Stimulated activated CD4-positive, alpha-beta T cell treated with anti-CD3 and anti-CD28 coated beads, Interleukin-2, amount 100 ng/mL, for 4 hours (primary cell): ENCODE results near the gene GRAMD4.

ENCODE experiments used
- DNase-seq: peaks from one replicate; pipeline ENCODE4 v3.0.0-alpha.2; 2020; ENCODE audit warnings: low read depth

The GRAMD4 gene

DNA sequence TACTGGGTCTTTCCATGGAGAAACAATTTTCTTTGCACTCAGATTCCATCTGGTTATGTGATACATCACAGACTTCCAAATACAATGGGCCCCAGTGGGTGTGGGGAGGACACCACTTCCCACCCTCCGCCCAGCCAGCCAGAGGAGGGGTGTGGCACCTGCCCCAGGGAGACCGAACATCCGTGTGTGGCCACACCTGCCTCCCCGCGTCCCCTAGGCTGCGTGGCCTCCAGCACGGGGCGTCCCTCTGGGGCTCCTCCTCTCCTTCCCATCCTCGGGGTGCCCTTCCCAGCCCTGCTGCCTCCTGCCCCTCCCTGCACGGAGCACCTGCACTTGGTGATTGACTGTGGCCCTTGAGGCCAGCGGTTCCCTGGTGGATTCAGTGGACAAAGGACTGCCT lies 68.8 kb downstream of the GRAMD4 start:
- no peak for DNase-seq

DNA sequence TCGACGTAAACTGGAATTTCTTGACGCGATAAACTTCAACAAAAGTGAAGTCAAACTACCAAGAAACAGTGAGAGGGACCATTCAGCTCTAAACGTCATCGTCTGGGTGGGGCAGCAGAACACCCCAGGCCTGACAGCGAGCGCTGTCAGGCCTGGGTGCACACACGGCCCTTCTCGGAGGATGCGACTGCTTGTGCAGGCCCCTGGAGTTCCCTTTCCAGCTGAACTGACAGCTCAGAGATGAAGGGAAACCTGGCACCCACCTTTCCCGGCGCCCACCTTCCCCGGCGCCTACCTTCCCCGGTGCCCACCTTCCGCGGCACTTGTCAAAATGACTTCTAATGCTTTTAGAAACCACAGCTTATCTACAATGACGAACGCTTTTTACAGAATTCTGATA lies 70.0 kb downstream of the GRAMD4 start:
- no peak for DNase-seq

- DNase-seq, result no peak
These were observed 71.4 kb downstream of the GRAMD4 start for GRCh38 chr22:46691571-46691970.

DNA sequence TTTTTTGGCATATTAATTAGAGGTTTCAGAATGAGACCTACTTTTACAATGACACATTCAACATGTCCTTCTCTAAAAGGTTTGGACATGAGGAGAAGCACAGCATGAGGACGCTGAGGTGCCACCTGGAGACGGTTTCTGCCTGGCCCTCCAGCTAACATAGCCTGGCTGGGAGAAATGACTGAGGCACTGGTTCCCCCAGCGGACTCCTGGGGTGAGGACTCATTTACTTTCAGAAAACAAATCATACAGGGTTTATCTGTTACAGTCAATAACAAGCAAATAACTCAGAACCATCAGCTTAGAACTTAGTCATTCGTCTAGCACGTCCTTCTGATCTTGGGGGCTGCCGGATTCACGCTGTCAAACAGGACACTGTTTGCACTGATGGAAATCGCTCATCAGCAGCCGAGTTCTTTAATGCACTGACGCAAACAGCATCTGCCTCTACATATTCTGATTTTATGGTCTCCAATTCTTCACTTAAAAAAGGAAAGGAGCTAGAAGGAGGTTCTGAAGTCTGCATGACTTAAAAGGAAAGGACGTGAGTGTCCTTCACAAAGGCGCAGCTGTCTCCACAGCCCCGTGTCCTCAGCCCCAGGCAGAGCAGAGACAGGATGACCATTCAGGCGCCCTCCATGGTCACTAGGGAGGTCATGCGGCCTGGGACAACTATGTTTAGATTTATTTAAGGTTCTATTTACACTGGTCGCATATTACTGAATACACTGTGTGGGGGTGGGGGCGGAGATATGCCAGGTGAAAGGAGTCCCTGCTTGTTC lies 73.6 kb downstream of the GRAMD4 start:
- DNase-seq, result no peak

DNA sequence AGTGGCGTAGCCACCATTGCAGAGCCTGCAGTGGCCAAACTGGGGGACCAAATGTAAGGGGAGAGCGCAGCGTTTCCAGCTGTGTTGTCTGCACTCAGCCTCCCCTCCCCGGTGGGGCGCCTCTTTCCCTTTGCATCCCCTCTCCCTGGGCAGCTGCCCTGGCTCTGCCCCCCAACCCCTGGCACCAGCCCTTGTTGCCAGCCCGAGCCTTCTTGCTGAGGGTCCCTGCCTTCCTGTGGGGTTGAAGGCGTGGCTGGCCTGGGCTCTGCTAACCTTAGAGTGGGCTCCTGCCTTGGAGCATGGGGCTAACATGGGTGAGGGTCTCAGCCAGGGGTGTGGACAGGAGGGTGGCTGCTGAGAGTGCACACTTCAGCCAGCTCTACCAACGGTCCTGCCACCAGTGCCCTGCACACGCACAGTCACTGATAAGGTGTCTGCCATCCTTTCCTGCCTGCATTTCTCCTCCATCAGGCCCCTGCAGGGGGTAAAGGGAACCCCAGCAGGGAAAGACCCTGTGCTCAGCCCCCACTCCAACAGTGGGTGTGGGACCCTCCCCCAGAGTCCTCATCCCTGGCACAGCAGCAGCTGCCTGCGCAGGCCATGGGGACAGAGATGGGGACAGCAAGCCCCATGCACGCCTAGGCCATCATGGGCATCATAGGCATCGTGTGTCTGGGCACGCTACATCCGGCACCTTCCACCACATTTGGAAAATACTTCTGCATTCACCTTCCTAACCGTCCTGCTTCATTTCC lies 74.4 kb downstream of the GRAMD4 start:
- DNase-seq, result no peak

DNA sequence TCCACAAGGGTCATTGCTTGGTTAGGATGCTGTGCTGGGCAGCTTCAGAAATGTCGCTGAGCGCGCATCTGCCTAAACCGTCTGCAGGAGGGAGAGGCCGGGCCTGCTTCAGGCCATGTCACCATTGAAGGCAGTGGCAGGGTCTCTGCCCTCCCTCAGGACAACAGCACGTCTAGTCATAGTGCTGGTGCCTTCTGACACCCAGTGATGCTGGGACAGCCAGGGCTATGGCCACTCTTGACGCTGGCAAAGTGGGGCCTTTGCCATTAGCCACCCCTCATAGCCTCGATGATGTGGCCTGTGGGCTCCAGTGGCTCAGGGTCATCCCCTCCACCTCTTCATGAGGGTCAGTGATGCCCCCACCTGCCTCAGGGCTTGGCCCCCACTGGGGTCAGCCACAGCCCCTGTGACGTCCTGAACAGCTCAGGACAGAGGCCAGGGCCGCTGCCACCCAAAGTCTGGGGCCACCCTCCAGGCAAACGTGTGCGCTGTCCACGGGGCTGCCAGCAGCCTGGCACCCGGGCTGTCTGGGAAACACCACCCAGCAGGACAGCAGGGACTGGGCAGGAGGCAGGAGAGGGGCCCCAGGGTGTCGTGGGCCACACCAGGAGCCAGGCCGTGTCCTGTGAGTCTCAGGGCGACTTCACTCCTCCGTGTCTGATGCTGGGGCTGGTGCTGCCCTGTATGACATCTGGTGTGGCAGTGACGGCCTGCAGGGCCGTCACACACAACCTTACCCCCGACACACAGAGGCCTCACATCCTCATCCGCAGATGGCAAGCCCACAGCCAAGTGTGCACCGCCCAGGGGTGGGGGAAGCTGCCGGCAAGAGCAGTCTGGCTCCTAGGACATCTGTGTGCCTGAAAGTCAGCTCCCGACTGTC lies 75.4 kb downstream of the GRAMD4 start:
- no peak for DNase-seq

GRCh38 chr22:46696229-46696518 lies 76.0 kb downstream of the GRAMD4 start:
- DNase-seq, result no peak

GRCh38 chr22:46696614-46697013 lies 76.4 kb downstream of the GRAMD4 start:
- no peak for DNase-seq

GRCh38 chr22:46697811-46698515 lies 77.8 kb downstream of the GRAMD4 start:
- no peak for DNase-seq

GRCh38 chr22:46699091-46699490 lies 78.9 kb downstream of the GRAMD4 start:
- DNase-seq, result no peak

DNA sequence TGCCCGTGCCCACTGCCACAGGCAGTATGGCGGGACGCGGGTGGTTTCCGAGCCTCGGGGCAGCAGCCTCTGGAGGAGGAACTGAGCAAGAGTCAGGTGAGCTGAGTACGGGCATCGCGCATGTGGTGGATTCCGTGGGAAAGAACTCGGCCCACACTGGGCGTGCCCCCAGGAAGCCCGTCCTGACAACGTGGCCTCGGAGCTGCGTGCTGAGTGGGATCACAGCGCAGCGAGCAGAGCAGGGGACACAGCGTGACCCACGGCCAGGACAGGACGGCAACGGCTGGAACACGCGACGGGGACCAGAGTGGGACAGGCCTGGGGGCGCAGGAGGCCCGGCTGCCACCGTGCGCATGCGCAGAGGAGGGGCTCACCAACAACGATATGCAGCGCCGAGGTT lies 81.1 kb downstream of the GRAMD4 start:
- DNase-seq, result no peak

- no peak for DNase-seq
These were observed 83.2 kb downstream of the GRAMD4 start for GRCh38 chr22:46703171-46703995.

- no peak for DNase-seq
These were observed 83.8 kb downstream of the GRAMD4 start for GRCh38 chr22:46703996-46704370.

GRCh38 chr22:46706060-46706459 lies 85.9 kb downstream of the GRAMD4 start:
- no peak for DNase-seq

DNA sequence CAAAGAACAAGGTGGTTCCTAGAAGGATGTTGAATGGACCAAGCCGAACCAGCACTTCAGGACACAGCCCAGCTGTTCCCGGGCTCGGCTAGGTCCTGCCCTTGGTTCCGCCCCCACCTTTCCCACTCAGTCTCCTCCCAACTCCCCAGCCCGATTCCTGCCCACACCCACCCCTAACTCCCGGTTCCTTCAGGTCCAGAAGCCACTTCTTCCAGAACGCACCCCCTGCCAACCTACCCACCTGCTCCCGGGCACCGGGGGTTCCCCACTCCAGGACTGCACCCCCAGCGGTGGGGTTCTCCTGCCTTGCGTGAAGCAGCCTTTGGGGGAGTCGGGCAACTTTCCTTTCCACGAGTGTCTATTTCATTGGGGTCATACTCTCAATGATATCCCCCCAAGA lies 87.1 kb downstream of the GRAMD4 start:
- no peak for DNase-seq

- DNase-seq, result no peak
These were observed 87.8 kb downstream of the GRAMD4 start for GRCh38 chr22:46707827-46708570.

GRCh38 chr22:46708766-46709330 lies 88.7 kb downstream of the GRAMD4 start:
- DNase-seq, result no peak

DNA sequence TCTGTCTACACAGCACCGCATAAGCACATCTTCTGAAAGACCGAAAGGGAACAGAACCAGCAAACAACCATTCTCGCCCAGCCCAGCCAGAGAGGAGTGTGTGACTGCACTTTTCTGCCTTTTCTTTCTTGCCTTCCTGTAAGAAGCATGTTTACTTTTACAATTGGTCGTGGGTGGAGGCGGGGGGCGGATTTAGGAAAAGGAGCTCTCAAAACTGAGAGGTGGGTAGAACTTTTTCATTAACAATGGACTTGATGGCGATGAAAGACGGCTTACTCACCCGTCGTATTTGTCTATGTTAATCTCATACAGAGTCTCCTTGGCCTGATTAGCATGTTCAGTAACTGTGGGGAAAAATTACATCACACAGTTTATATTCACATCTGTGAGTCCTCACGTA lies 90.6 kb downstream of the GRAMD4 start:
- DNase-seq, result no peak

GRCh38 chr22:46712288-46712687 lies 92.1 kb downstream of the GRAMD4 start:
- DNase-seq, result no peak

- no peak for DNase-seq
These were observed 94.4 kb downstream of the GRAMD4 start for GRCh38 chr22:46714550-46714949.
